GM18505 (cell line): ENCODE results near the gene PLEKHA7.

Source experiments
- ATAC-seq: cut with Tn5 transposase; IDR thresholded peaks from one replicate; pipeline ENCODE4 v1.9.1; 2021; ENCODE audit not compliant: unreplicated experiment
- POLR2A ChIP-seq: IDR thresholded peaks from 4 replicates; pipeline ENCODE4 v1.6.1; 2011; ENCODE audit warnings: borderline replicate concordance; ENCODE audit not compliant: insufficient read depth, insufficient read length; ENCODE audit errors: extremely low read depth

Gene PLEKHA7

GRCh38 chr11:16772141-16772512 is 242.1 kb downstream of the PLEKHA7 start:
- no peak for ATAC-seq
- TF ChIP-seq POLR2A = no peak

GRCh38 chr11:16771350-16772140 is 242.7 kb downstream of the PLEKHA7 start:
- no peak for TF ChIP-seq POLR2A
- ATAC-seq = no peak

DNA sequence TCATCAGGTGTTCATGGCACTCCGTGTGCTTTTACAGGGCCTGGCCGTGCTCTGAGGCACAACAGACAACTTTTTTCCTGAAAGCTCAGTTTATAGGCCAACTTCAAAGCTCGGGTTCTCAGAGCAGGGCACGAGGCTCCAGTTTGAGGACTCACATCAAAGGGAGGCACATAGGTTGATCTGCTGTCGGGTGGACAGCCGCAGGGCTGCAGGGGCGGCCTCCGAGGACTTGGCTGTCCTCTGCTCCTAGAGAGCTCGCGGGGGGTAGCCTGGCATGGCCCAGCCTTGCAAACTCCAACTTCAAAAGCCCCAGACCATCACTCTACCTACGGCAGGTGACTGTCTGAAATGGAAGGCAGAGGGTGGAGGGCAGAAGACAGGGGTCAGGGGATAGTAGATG is 244.2 kb downstream of the PLEKHA7 start:
- ATAC-seq = no peak
- TF ChIP-seq POLR2A = no peak

DNA sequence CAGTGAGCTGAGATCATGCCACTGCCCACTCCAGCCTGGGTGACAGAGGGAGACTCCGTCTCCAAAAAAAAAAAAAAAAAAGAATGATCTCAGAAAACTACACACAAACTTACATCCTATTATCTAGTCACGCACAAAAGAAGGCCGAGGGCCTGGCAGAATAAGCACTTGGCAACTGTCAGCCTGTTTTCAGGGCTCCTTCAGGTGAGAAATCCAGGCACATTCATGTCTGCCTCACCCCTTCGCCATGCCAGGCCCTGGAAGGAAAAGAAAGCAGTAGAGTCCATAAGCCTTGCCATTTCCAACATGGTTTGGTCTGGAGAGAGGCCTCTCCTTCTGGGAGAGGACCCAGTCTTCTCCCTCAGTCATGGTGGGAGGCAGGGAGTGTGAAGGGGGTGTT is 244.8 kb downstream of the PLEKHA7 start:
- no peak for TF ChIP-seq POLR2A
- no peak for ATAC-seq

DNA sequence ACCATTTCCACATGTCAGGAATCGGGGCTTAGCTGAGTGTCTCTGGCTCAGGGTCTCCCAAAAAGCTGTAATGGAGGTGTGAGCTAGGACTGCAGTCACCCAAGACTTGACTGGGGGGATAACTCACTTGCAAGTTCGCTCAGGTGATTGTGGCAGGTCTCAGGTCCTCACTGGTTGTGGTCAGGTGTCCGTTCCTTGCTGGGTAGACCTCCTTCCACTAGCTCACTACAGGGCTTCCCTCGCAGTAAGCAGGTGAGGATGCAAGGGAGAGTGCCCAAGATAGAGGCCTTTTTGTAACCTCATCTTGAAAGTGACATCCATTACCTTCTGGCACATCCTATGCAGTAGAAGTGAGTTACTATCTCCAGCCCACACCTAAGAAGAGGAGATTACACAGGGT is 246.3 kb downstream of the PLEKHA7 start:
- TF ChIP-seq POLR2A = no peak
- no peak for ATAC-seq

DNA sequence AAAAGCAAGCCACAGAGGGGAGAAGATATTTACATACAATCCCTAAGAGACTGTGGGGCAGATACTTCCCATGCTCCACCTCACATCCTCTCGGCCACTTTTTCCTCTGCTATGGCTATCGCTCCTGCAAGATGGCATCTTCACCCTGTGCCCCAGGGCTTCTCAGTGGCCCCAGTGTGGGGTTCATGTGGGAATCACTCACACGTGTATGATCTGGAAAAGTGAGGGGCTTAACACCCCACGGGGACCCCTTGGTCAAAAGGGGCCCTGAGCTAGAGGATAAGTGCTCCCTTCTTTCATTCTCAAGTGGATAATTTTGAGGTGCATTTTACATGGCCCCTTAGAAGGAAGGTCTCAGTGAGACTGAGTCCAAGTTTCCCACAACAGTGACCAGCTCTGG is 247.1 kb downstream of the PLEKHA7 start:
- no peak for ATAC-seq
- TF ChIP-seq POLR2A = no peak

DNA sequence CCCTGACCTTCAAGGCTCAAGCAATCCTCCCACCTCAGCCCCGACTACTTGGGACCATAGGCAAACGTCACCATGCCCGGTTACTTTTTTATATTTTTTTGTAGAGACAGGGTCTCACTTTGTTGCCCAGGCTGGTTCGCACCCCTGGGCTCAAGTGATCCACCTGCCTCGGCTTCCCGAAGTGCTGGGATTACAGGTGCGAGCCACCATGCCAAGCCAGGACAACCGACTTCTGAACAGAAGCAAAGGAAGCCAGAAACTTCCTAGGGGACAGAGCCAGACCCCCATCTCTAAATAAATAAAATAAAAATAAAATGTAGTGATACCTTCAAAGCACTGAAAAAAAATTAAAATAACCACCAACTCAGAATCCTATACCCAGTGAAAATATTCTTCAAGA is 249.3 kb downstream of the PLEKHA7 start:
- no peak for ATAC-seq
- TF ChIP-seq POLR2A = no peak

GRCh38 chr11:16763746-16764145 is 250.5 kb downstream of the PLEKHA7 start:
- no peak for ATAC-seq
- TF ChIP-seq POLR2A = no peak

GRCh38 chr11:16759857-16760508 is 254.2 kb downstream of the PLEKHA7 start:
- ATAC-seq = no peak
- no peak for TF ChIP-seq POLR2A

DNA sequence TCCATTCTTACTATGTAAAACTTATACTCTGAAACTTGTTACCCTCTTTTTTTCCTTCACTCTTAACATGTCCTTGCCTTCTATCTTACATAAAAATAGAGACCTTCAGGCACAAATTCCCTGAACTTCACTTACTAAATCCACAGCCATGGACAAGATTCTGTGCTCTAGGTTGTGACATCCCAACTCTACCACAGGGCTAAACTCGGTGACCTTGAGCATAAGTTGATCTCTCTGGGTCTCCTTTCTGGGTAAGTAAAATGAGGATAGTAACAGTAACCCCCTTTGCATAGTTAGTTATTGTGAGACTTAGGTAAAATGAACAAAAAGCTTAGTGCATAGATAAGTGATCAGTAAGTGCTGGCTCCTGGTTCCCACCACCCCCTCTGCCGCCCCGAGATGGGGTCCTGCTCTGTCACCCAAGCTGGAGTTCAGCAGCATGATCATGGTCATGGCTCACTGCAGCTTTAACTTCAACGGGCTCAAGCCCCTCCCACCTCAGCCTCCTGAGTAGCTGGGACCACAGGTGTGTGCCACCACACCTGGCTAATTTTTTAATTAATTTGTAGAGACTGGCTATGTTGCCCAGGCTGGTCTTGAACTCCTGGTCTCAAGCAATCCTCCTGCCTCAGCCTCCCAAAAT is 255.7 kb downstream of the PLEKHA7 start:
- ATAC-seq = no peak
- no peak for TF ChIP-seq POLR2A

- no peak for ATAC-seq
- TF ChIP-seq POLR2A = no peak
These were observed 263.8 kb downstream of the PLEKHA7 start for GRCh38 chr11:16750417-16750816.

- ATAC-seq = no peak
- TF ChIP-seq POLR2A = no peak
These were observed 264.5 kb downstream of the PLEKHA7 start for GRCh38 chr11:16749666-16750065.

DNA sequence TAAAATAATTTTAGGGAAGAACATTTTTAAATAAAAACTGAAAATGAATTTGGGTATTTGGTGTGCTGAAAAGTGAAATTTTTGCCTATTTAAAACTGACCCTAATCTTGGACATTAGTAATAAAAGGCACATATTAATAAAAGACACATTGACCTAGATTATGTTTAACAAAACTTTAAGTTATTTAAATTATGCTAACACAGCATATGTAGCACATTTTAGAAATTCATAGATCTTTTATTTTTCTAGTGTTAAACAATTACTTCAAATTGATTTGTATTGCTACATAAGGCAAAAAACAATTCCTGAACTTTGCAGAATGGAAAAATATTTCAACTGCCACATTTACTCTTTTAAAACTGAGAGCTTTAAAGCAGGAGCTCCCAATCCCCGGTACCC is 265.1 kb downstream of the PLEKHA7 start:
- no peak for TF ChIP-seq POLR2A
- no peak for ATAC-seq
